ENCODE data around the gene IQSEC1. TPM values are rescaled to one million over a fixed set of nuclear protein-coding genes. Genes with fewer than 3 reads are reported as not detected.

The IQSEC1 gene
- total RNA-seq, 2 experiments from 2014 or later, result 19.0 to 21.4 TPM

GRCh38 chr3:13088028-13089006, 15.1 kb upstream of the IQSEC1 start:
- ChIA-PET POLR2A (no interaction called here), CTCF (no interaction called here)

- CTCF ChIA-PET, result no interaction called here
- POLR2A ChIA-PET, result no interaction called here
Observed at GRCh38 chr3:13087320-13087990, 14.2 kb upstream of the IQSEC1 start.

- ChIA-PET CTCF (no interaction called here), POLR2A (no interaction called here)
Observed at GRCh38 chr3:13086531-13086981, 13.3 kb upstream of the IQSEC1 start.

GRCh38 chr3:13085846-13086179, 12.6 kb upstream of the IQSEC1 start:
- POLR2A ChIA-PET, result no interaction called here

GRCh38 chr3:13085081-13085845, 12.0 kb upstream of the IQSEC1 start:
- ChIA-PET CTCF (no interaction called here), POLR2A (no interaction called here)

More at GRCh38 chr3:13085846-13086179, 12.6 kb upstream of the IQSEC1 start:
- CTCF ChIA-PET, result no interaction called here

- CTCF ChIA-PET, result interaction anchor here (1.1 kb wide), 1 partner anchor 369 kb away, joined by 3 read pairs; no protein-coding TSS in a partner anchor
- POLR2A ChIA-PET, result no interaction called here
Observed at GRCh38 chr3:13083898-13084297, 10.7 kb upstream of the IQSEC1 start.

- CTCF ChIA-PET, result interaction anchor here (1.4 kb wide), 1 partner anchor 9 kb away, joined by 9 read pairs; no protein-coding TSS in a partner anchor
Observed at GRCh38 chr3:13083254-13083653, 10.0 kb upstream of the IQSEC1 start.

GRCh38 chr3:13082677-13083076, 9.4 kb upstream of the IQSEC1 start:
- ChIA-PET POLR2A (no interaction called here), CTCF (interaction anchor here (1.4 kb wide), 1 partner anchor 9 kb away, joined by 9 read pairs; no protein-coding TSS in a partner anchor)

More at GRCh38 chr3:13083254-13083653, 10.0 kb upstream of the IQSEC1 start:
- POLR2A ChIA-PET, result no interaction called here

- CTCF ChIA-PET, result interaction anchor here (1.3 to 1.4 kb wide), 2 partner anchors 10 kb away, joined by 8 to 9 read pairs; no protein-coding TSS in a partner anchor
- POLR2A ChIA-PET, result no interaction called here
Observed at GRCh38 chr3:13081603-13082360, 8.6 kb upstream of the IQSEC1 start.

- ChIA-PET CTCF (interaction anchor here (1.3 kb wide), 1 partner anchor 12 kb away, joined by 8 read pairs; no protein-coding TSS in a partner anchor), POLR2A (no interaction called here)
Observed at GRCh38 chr3:13080591-13080990, 7.4 kb upstream of the IQSEC1 start.

GRCh38 chr3:13080026-13080425, 6.8 kb upstream of the IQSEC1 start:
- POLR2A ChIA-PET, result no interaction called here
- CTCF ChIA-PET, result no interaction called here

- CTCF ChIA-PET, result no interaction called here
- POLR2A ChIA-PET, result no interaction called here
Observed at GRCh38 chr3:13079510-13079909, 6.3 kb upstream of the IQSEC1 start.

- ChIA-PET CTCF (interaction anchor here (1.1 kb wide), 1 partner anchor 95 kb away, joined by 3 read pairs; no protein-coding TSS in a partner anchor), POLR2A (no interaction called here)
Observed at GRCh38 chr3:13079051-13079450, 5.8 kb upstream of the IQSEC1 start.

- ChIA-PET CTCF (interaction anchor here (1.1 kb wide), 1 partner anchor 94 kb away, joined by 3 read pairs; no protein-coding TSS in a partner anchor), POLR2A (no interaction called here)
Observed at GRCh38 chr3:13078163-13078905, 5.1 kb upstream of the IQSEC1 start.

GRCh38 chr3:13077431-13078162, 4.4 kb upstream of the IQSEC1 start:
- CTCF ChIA-PET, result interaction anchor here (1.1 kb wide), 1 partner anchor 93 kb away, joined by 3 read pairs; no protein-coding TSS in a partner anchor
- POLR2A ChIA-PET, result no interaction called here

- POLR2A ChIA-PET, result no interaction called here
Observed at GRCh38 chr3:13075986-13076654, 2.9 kb upstream of the IQSEC1 start.

GRCh38 chr3:13075318-13075717, 2.1 kb upstream of the IQSEC1 start:
- POLR2A ChIA-PET, result no interaction called here
- CTCF ChIA-PET, result no interaction called here

More at GRCh38 chr3:13075986-13076654, 2.9 kb upstream of the IQSEC1 start:
- CTCF ChIA-PET, result no interaction called here

All from activated CD8-positive, alpha-beta memory T cell treated with anti-CD3 and anti-CD28 coated beads for 36 hours (primary cell).